GM12891 (cell line): ENCODE results near the gene DLG1.

Experiments
- PAX5 ChIP-seq: IDR thresholded peaks from 2 replicates; pipeline ENCODE4 v1.6.1; 2011; ENCODE audit warnings: low read length, moderate library complexity, mild to moderate bottlenecking; ENCODE audit not compliant: insufficient read depth, severe bottlenecking
- POLR2A ChIP-seq: IDR thresholded peaks from 2 replicates; pipeline ENCODE4 v1.6.1; 2011; ENCODE audit warnings: low read depth, low read length, control low read depth
- POLR2AphosphoS5 ChIP-seq: IDR thresholded peaks from 2 replicates; pipeline ENCODE4 v1.6.1; 2011; ENCODE audit warnings: low read depth, low read length, control low read depth
- SPI1 ChIP-seq: IDR thresholded peaks from 2 replicates; pipeline ENCODE4 v1.6.1; 2011; ENCODE audit warnings: low read depth, low read length, control low read depth
- TAF1 ChIP-seq: IDR thresholded peaks from 2 replicates; pipeline ENCODE4 v1.6.1; 2011; ENCODE audit warnings: low read depth, low read length, control low read depth

- TF ChIP-seq TAF1 = no peak; the same call in 1 of the 2 replicates
- TF ChIP-seq POLR2A = no peak
- no peak for TF ChIP-seq POLR2AphosphoS5
- TF ChIP-seq SPI1 = no peak
- no peak for TF ChIP-seq PAX5
Measured at GRCh38 chr3:197297476-197298340, 704 bp downstream of the DLG1 start.
